Brain microvascular endothelial cell (primary cell): ENCODE results near the gene FOXN4.

Experiments
- DNase-seq: peaks from one replicate; pipeline ENCODE4 v3.0.0-alpha.2; 2020
- H3K27ac ChIP-seq: fragments of 250-450 bp; sonication (Bioruptor Pico); 2 replicates; pipeline ENCODE4 v1.5.1; 2020; ENCODE audit warnings: mild to moderate bottlenecking, moderate library complexity
- H3K27me3 ChIP-seq: fragments of 250-450 bp; sonication (Bioruptor Pico); replicated peaks from 2 replicates; pipeline ENCODE4 v1.5.1; 2020; ENCODE audit warnings: mild to moderate bottlenecking
- H3K36me3 ChIP-seq: fragments of 250-450 bp; sonication (Bioruptor Pico); replicated peaks from 2 replicates; pipeline ENCODE4 v1.5.1; 2020; ENCODE audit warnings: mild to moderate bottlenecking
- H3K4me3 ChIP-seq: 2 replicates; pipeline ENCODE4 v1.5.1; 2011; ENCODE audit warnings: low read depth, mild to moderate bottlenecking, control low read depth, low read length, moderate library complexity
- CTCF ChIP-seq: IDR thresholded peaks from 2 replicates; pipeline ENCODE4 v1.5.1; 2011; ENCODE audit warnings: low read depth, mild to moderate bottlenecking, moderate library complexity, low read length, control low read depth, inconsistent platforms; ENCODE audit errors: missing control alignments
- in situ Hi-C: cut with HindIII; loops from 2 replicates; pipeline ENCODE4 v1.10.0; 2017; ENCODE audit warnings: low sequenced_read_pairs, low pct_ligation_motif_present

The FOXN4 gene

GRCh38 chr12:109302770-109303169 lies 6.3 kb downstream of the FOXN4 start:
- in situ Hi-C loops, result no loop called here

GRCh38 chr12:109302358-109302757 lies 6.7 kb downstream of the FOXN4 start:
- no peak overlapping the region for H3K27ac ChIP-seq
- peak; percentile 21 for TF ChIP-seq CTCF
- in situ Hi-C loops, result no loop called here
- no peak overlapping the region for H3K4me3 ChIP-seq
- H3K36me3 ChIP-seq, result no peaks in the 10 kb centered on the region
- DNase-seq, result no peak
- peaks cover 14% of the 10 kb centered on the region for H3K27me3 ChIP-seq

More at GRCh38 chr12:109302770-109303169, 6.3 kb downstream of the FOXN4 start:
- DNase-seq, result no peak
- no peak overlapping the region for H3K4me3 ChIP-seq
- no peaks in the 10 kb centered on the region for H3K36me3 ChIP-seq
- peaks cover 18% of the 10 kb centered on the region for H3K27me3 ChIP-seq
- H3K27ac ChIP-seq, result no peak overlapping the region
- TF ChIP-seq CTCF, result no peak

- no peak for TF ChIP-seq CTCF
- Histone ChIP-seq H3K4me3 (no peak overlapping the region), H3K36me3 (no peaks in the 10 kb centered on the region), H3K27me3 (peaks cover 7% of the 10 kb centered on the region), H3K27ac (no peak overlapping the region)
- in situ Hi-C loops, result no loop called here
- DNase-seq, result no peak
Observed at GRCh38 chr12:109301643-109302168, 7.4 kb downstream of the FOXN4 start.

- DNase-seq, result no peak
- Histone ChIP-seq H3K27me3 (peaks cover 4% of the 10 kb centered on the region), H3K4me3 (no peak overlapping the region), H3K36me3 (no peaks in the 10 kb centered on the region), H3K27ac (no peak overlapping the region)
- no peak for TF ChIP-seq CTCF
- in situ Hi-C loops, result no loop called here
Observed at GRCh38 chr12:109299849-109300248, 9.2 kb downstream of the FOXN4 start.

DNA sequence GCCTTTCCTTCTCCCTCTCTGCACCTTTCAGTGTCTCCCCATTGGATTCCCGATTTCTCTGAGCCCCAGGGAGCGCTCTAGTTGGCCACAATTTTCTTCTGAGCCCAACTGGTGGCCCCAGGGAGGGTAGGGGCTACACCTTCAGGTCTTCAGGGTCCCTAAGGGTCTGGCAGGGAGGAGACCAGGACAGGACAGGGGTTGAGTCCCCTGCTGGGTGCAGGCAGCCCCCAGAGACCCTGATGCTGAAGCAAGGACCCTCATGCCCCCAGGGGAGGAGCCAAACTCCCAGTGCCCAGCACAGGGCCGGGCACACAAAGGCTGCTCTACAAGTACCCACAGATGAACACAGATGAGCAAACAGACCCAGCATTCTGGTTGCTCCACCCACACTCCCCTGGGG lies 12.7 kb downstream of the FOXN4 start:
- Histone ChIP-seq H3K4me3 (no peak overlapping the region), H3K27ac (no peak overlapping the region), H3K36me3 (no peaks in the 10 kb centered on the region), H3K27me3 (peaks cover 3% of the 10 kb centered on the region)
- DNase-seq, result no peak
- in situ Hi-C loops, result no loop called here
- no peak for TF ChIP-seq CTCF

DNA sequence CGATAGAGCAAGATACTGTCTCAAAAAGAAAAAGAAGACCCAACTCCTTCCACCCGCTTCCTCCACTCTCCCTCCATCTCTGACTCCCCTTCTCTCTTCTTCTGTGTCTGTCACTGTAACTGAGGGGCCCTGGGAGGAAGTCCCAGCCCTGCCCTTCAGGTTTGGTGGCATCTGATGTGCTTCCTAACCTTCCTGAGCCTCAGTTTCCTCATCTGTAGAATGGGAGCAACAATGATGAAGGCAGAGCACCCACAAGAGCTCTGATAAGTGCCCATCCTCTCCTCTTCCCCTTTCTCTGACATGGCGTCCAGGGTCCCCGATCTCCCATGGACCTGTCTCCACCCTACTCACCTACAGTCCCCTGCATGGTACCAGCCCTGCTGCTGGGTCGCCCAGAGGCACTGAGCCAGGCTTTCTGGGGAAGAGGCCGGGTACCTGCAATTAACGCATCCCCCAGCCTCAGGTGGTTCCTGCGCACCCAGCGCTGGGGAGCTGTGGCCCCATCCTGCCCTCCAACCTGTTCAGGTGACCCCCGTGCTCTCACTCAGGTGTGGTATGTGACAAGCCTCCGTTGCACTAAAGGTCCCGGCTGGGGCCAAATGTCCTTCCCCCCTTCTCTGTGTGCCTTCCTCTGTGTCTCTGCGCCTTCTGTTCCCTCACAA lies 13.2 kb downstream of the FOXN4 start:
- in situ Hi-C loops, result no loop called here
- Histone ChIP-seq H3K4me3 (no peak overlapping the region), H3K36me3 (no peaks in the 10 kb centered on the region), H3K27ac (no peak overlapping the region), H3K27me3 (peaks cover 8% of the 10 kb centered on the region)
- TF ChIP-seq CTCF, result no peak
- no peak for DNase-seq
